Sigmoid colon (tissue), 3 donors: Measurements from ENCODE around the gene OTOA.
"Not testable (repeated sequence)": the region's sequence is repeated elsewhere in the genome, so short reads cannot be mapped to it uniquely, and the experiment has no call there.

Experiments used
- CTCF ChIP-seq, 4 experiments: fragments of 450-650 bp in 3 of 4; fragments of 200-600 bp in 1 of 4; IDR thresholded peaks; one replicate each; pipeline ENCODE4 v1.5.1; 2016 to 2019; ENCODE audit warnings: antibody characterized with exemption in 4 of 4, mild to moderate bottlenecking in 3 of 4, moderate library complexity in 2 of 4
- POLR2A ChIP-seq, 2 donors: fragments of 450-650 bp; IDR thresholded peaks; one replicate each; pipeline ENCODE4 v1.6.1; 2016; ENCODE audit warnings: antibody characterized with exemption in 2 of 2, mild to moderate bottlenecking in 2 of 2, moderate library complexity in 2 of 2

GRCh38 chr16:21802375-21802663 is 138.6 kb downstream of the OTOA start:
- TF ChIP-seq CTCF, POLR2A (IDR thresholded peaks at IDR 0.05): not testable (repeated sequence)
